NCI-H1417 (cell line): Measurements from ENCODE around the gene TNRC6A.
"Not testable (repeated sequence)": the region's sequence is repeated elsewhere in the genome, so short reads cannot be mapped to it uniquely, and the experiment has no call there.

ENCODE experiments used
- DNase-seq, 3 experiments: peaks; one replicate each; lab custom pipeline; 2025; lab: John Stamatoyannopoulos, UW

Gene TNRC6A

GRCh38 chr16:24728011-24728410, 1.4 kb upstream of the TNRC6A start:
- DNase-seq = no peak

- DNase-seq = no peak
Observed at GRCh38 chr16:24728891-24729242, 584 bp upstream of the TNRC6A start.

GRCh38 chr16:24729951-24730815, 732 bp downstream of the TNRC6A start:
- peak; percentile 11 to 68 (median 66) for DNase-seq

- DNase-seq = no peak
Observed at GRCh38 chr16:24730914-24731313, 1.5 kb downstream of the TNRC6A start.

GRCh38 chr16:24731722-24732419, 2.4 kb downstream of the TNRC6A start:
- no peak for DNase-seq

GRCh38 chr16:24734382-24734781, 4.9 kb downstream of the TNRC6A start:
- no peak for DNase-seq

- peak in 2 of 3 experiments; percentile 3 to 8 for DNase-seq
Observed at GRCh38 chr16:24736758-24737157, 7.3 kb downstream of the TNRC6A start.

- no peak for DNase-seq
Observed at GRCh38 chr16:24737391-24737871, 8.0 kb downstream of the TNRC6A start.

- no peak for DNase-seq
Observed at GRCh38 chr16:24737916-24738594, 8.6 kb downstream of the TNRC6A start.

GRCh38 chr16:24738895-24739294, 9.4 kb downstream of the TNRC6A start:
- no peak for DNase-seq

GRCh38 chr16:24741862-24742261, 12.4 kb downstream of the TNRC6A start:
- DNase-seq = no peak

- DNase-seq = not testable (repeated sequence)
Observed at GRCh38 chr16:24742610-24743009, 13.2 kb downstream of the TNRC6A start.

- no peak for DNase-seq
Observed at GRCh38 chr16:24745391-24745790, 15.9 kb downstream of the TNRC6A start.

- no peak for DNase-seq
Observed at GRCh38 chr16:24745791-24746190, 16.3 kb downstream of the TNRC6A start.

GRCh38 chr16:24747441-24747840, 18.0 kb downstream of the TNRC6A start:
- peak; percentile 5 to 80 (median 60) for DNase-seq

GRCh38 chr16:24748242-24748641, 18.8 kb downstream of the TNRC6A start:
- no peak for DNase-seq

- DNase-seq = no peak
Observed at GRCh38 chr16:24749310-24749709, 19.9 kb downstream of the TNRC6A start.

- DNase-seq = not testable (repeated sequence)
Observed at GRCh38 chr16:24749872-24750271, 20.4 kb downstream of the TNRC6A start.

- peak in 2 of 3 experiments; percentile 4 to 27 for DNase-seq
Observed at GRCh38 chr16:24753000-24753399, 23.5 kb downstream of the TNRC6A start.

GRCh38 chr16:24753437-24753836, 24.0 kb downstream of the TNRC6A start:
- DNase-seq = peak in 1 of 3 experiments; percentile 31

- DNase-seq = no peak
Observed at GRCh38 chr16:24754543-24754942, 25.1 kb downstream of the TNRC6A start.

GRCh38 chr16:24755201-24755874, 25.9 kb downstream of the TNRC6A start:
- DNase-seq = no peak
